GM12872 (cell line): Measurements from ENCODE around the gene HYAL3.

Experiments
- TF ChIP-seq, protein P1 (sequence below): IDR thresholded peaks from 3 replicates; pipeline ENCODE4 v1.5.1; 2011; ENCODE audit warnings: low read depth, mild to moderate bottlenecking, low read length, moderate library complexity; ENCODE audit not compliant: insufficient read depth

HYAL3 gene

DNA sequence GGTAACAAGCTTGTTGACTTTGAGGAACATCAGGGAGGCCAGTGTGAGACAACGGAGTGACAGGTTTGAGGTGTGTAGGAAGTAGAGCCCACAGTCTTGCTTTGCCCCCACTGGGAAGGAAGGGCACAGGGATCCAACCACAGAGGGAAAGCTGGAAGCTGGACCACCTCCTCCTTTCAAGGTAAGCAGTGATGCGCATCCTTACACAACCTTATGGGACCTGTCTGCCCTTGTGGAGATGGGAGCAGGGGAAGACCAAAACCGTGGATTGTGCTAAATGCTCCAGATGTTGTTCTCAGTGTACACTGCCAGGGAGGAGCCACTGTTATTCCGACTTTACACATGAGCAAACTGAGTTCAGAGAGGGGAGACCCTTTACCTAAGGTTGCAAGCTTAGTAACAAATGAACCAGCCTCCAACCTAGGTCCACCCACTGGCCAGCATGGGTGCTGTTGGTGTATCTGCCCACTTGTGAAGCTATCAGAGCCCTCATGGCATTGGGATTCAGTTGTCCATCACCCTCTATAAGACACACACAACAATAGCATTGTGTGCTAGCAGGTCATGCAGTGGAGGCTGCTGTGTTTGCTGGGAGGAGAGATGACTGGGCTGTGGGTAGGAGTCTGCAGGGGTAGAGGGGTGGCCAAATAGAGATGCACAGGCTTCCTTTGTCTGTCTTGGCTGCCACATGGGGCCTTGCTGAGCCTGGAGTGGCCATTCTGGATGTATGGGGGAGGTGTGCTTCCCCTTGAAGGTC, 20.9 kb downstream of the HYAL3 start:
- TF ChIP-seq, protein P1, sequence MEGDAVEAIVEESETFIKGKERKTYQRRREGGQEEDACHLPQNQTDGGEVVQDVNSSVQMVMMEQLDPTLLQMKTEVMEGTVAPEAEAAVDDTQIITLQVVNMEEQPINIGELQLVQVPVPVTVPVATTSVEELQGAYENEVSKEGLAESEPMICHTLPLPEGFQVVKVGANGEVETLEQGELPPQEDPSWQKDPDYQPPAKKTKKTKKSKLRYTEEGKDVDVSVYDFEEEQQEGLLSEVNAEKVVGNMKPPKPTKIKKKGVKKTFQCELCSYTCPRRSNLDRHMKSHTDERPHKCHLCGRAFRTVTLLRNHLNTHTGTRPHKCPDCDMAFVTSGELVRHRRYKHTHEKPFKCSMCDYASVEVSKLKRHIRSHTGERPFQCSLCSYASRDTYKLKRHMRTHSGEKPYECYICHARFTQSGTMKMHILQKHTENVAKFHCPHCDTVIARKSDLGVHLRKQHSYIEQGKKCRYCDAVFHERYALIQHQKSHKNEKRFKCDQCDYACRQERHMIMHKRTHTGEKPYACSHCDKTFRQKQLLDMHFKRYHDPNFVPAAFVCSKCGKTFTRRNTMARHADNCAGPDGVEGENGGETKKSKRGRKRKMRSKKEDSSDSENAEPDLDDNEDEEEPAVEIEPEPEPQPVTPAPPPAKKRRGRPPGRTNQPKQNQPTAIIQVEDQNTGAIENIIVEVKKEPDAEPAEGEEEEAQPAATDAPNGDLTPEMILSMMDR, result no peak

DNA sequence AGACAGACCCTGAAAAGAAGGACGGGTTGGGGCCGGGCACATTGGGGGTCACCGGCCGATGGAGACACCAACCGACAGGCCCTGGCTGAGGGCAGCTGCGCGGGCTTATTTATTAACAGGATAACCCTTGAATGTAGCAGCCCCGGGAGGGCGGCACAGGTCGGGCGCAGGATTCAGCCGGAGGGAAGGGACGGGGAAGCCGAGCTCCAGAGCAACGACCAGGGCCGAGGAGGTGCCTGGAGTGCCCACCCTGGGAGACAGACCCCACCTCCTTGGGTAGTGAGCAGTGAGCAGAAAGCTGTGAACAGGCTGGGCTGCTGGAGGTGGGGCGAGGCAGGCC, 22.5 kb downstream of the HYAL3 start:
- TF ChIP-seq, protein P1, result no peak

DNA sequence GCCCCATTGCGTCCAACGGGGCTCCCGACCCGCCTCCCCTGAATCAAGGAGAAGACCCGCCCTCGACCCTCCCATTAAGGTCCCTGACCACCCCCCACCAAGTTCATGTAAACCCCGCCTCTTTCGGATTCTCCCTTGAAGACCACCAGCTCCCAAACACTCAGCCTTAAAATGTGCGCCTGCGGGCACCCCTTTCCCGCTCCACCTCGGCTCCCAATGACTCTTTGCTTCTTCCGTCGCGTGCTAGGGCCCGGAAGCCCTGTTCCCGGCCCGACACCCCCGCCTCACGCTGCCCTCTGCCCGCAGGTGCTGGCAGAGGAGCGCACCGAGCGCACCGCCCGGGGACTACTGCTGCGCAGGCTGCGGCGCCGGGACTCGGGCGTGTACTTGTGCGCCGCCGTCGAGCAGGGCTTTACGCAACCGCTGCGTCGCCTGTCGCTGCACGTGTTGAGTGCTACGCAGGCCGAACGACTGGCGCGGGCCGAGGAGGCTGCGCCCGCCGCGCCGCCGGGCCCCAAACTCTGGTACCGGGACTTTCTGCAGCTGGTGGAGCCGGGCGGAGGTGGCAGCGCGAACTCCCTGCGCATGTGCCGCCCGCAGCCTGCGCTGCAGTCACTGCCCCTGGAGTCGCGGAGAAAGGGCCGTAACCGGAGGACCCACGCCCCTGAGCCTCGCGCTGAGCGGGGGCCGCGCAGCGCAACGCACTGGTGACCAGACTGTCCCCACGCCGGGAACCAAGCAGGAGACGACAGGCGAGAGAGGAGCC, 23.0 kb downstream of the HYAL3 start:
- TF ChIP-seq, protein P1, result no peak

DNA sequence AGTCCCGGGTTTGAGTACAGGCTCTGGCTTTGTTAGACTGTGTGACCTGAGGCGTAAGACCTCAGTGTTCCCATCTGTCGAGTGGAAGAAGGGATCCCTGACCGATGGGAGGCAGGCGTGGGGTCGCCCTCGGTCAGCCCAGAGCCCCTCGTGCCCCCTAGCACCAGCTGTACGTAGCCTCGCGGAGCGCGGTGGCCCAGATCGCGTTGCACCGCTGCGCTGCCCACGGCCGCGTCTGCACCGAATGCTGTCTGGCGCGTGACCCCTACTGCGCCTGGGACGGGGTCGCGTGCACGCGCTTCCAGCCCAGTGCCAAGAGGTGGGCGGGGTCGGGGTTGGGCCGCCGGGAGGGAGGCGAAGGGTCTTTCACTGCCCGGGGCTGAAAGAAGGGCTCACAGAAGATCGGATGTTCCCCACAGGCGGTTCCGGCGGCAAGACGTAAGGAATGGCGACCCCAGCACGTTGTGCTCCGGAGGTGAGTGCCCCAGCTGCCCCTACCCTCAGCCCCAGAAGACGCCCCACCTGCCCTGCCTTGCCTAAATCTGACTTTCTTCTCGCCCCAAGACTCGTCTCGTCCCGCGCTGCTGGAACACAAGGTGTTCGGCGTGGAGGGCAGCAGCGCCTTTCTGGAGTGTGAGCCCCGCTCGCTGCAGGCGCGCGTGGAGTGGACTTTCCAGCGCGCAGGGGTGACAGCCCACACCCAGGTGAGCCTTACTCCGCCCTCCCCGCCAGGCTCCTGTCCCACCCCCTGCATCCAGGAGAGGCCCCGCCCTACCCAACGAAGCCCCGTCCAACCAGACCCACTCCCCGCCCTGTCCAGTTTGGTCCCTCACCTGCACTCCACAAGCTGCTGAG, 23.8 kb downstream of the HYAL3 start:
- TF ChIP-seq, protein P1, result no peak

DNA sequence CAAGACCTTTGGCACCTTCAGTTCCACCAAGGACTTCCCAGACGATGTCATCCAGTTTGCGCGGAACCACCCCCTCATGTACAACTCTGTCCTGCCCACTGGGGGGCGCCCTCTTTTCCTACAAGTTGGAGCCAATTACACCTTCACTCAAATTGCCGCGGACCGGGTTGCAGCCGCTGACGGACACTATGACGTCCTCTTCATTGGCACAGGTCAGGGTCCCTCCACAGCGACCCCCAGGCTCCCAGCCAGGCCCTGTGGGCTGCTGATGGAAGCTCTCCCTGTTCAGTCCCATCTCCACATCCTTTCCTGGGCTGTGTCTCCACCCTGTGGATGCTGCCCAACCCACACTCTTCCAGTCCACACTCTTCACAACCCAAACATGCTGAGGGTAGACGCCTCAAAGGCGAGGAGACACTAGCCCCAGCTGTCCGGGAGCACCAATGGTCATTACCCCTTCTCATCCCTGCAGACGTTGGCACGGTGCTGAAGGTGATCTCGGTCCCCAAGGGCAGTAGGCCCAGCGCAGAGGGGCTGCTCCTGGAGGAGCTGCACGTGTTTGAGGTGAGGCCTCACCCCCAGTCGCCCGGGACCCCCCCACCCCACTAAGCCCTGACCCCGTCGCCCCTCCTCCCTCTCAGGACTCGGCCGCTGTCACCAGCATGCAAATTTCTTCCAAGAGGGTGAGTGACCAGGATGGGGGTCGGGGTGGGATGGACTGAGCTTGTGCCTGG, 24.7 kb downstream of the HYAL3 start:
- TF ChIP-seq, protein P1, result peak; percentile 80

DNA sequence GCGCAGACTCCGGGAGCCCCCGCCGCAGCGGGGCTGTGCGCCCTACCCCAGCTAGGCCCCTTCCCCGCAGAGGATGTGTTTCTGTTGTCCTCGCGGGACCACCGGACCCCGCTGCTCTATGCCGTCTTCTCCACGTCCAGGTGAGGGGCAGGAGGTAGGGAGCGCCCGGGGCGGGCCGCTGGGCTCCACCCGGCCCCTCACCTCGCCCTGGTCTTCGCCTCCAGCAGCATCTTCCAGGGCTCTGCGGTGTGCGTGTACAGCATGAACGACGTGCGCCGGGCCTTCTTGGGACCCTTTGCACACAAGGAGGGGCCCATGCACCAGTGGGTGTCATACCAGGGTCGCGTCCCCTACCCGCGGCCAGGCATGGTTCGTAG, 25.5 kb downstream of the HYAL3 start:
- TF ChIP-seq, protein P1, result no peak
